ENCODE measurements around the gene RCN2.
"Not testable (repeated sequence)": the region's sequence is repeated elsewhere in the genome, so short reads cannot be mapped to it uniquely, and the experiment has no call there.

The RCN2 gene

DNA sequence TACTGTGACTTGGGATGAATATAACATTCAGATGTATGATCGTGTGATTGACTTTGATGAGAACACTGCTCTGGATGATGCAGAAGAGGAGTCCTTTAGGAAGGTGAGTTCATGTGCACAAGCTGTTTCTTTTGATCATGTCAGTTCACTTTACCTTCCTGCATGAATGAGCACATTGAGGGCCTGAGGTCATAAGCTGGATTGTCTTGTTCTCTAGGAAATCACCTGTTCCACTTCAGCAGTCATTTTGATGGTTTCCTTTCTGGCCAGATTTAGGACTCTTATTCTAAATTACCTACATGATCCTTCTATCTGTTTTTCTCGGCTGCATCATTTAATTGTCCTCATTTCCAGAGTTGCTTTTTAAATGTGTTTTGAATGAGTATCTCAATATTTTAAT is 4.1 kb downstream of the RCN2 start:
- DNase-seq: no peak

DNA sequence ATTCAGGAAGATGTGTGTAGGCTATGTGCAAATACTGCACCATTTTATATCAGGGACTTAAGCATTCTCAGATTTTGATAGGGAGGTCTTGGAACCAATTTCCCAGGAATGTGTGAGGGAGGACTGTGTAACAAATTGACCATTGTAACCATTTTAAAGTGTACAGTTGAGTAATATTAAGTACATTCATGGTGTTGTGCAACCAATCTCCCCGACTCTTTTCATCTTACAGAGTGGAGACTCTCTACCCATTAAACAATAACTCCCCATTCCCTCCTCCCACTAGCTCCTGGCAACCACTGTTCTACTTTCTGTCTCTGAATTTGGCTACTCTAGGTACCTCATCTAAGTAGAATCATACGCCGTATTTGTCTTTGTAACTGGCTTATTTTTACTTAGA is 5.1 kb downstream of the RCN2 start:
- DNase-seq: no peak

DNA sequence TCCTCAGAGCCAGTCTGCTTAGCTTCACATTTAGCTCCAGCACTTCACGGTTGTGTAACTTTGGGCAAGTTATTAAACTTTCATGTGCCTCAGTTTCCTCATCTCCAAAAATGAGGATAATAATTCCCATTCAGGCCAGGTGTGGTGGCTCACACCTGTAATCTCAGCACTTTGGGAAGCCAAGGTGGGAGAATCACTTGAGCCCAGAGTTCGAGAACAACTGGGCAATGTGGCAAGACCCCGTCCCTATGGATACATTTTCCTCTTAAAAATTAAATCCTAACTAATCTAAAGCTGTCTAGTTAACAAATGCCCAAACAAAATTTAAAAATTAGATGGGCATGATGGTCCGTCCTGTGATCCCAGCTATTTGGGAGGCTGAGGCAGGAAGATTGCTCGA is 7.2 kb downstream of the RCN2 start:
- no peak for DNase-seq

DNA sequence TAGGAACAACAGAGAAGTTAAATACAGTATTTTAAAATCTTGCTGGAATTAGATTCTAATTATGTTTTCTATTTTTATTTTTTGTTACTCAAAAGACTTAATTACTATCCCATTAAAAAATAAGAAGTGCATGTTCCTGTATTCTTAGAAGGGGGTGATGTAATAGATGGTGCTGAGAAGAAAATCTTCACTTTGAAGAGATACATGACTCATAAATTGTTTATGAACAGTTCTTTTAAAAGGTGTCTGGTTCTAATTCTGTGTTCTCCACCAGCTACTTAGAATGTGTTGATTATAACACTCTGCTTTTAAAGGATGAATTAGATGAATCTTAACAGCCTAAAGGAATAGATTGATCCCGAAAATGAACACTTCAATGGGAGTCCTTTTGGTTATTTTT is 8.2 kb downstream of the RCN2 start:
- DNase-seq: no peak

DNA sequence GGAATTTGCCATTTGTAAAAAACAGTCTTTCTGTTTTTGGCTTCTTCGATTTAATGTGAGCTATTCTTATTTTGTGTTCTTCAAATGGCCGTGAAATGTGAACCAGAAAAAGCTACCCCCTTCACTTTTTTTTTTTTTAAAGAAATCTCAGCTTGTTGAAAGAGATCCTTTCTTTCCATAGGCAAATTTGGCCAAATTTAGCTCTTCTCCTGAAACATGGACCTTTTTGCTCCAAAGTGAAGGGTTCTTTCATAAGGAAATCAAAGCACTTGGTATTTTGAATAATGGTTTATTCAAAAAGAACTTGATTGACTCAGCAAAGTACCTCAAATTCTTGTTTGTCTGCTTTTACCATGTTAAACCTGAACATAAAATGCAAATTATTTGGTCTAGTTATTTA is 10.1 kb downstream of the RCN2 start:
- no peak for DNase-seq

DNA sequence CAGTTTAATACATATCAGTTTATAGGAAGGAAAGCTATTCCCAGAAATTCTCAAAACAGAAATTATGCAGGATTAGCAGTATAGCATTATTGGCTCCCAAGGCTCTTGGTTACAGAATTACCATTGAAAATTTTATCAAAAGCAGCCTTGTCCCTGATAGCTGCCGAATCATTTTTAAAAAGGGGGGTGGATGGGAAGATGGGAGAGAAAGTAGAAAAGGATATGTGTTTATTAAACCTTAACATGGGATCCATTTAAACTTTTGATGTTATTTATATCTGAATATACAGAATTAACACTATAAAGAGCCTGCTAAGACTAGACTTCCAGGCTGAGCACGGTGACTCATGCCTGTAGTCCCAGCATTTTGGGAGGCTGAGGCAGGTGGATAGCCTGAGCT is 10.8 kb downstream of the RCN2 start:
- no peak for DNase-seq

DNA sequence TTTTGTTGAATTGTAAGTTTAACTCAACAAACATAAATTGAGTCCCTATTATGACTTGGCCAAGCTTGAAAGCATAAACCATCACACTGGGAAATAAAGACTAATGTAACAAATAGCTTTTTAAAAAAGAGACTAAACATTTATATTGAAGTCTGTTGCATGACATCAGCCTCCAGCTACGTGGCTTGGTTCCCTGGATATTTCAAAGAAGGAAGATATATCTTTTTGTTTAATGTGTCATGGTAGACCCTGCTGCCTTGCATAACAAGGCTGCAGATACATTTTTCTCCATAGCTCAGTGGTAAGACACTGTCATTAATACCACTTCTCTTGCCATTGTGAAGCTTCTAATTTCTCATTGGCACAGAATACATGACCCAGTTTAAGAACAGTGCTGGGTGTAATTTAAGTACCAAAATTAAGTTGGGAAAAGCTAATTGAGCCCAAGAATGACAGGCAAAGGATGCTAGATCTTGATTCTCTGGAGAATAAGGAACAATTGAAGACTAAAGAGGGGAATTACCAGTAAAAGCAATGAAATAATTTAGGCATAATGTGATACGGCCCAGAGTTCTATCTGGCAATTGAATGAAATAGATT is 14.0 kb downstream of the RCN2 start:
- no peak for DNase-seq

DNA sequence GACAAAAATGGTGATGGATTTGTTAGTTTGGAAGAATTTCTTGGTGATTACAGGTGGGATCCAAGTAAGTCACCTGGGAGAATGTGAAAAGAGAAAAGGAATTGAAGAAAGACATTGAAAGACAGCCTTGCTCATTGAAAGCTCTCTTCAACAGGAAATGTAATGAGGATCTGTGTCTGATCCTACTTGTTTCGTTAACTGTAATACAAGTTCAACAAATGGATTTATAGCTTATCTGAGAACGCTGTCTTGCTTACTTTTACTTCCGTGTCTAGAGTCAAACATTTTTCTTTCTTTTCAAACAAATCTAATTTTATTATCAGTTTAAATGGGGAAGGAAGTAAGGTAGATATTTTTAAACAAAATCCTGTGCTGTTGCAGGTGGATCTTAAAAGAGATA is 15.9 kb downstream of the RCN2 start:
- DNase-seq: no peak

DNA sequence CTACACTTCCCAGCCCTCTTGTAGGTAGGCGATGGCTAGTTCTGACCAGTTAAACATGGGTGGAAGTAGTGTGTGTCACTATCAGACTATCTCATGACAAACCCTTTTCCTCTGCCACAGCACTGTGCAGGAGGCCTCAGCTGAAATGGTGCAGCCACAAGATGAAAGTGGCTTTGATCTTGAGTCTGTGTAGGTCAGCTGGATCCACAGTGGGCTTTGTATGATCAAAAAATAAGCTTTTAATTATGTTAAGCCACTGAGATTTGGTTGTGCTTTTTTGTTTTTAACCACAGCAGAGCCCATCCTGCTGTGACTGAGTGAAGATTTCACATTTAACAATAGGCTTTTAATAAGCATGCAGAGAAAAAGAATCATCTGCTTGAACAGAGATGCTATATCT is 19.7 kb downstream of the RCN2 start:
- no peak for DNase-seq

DNA sequence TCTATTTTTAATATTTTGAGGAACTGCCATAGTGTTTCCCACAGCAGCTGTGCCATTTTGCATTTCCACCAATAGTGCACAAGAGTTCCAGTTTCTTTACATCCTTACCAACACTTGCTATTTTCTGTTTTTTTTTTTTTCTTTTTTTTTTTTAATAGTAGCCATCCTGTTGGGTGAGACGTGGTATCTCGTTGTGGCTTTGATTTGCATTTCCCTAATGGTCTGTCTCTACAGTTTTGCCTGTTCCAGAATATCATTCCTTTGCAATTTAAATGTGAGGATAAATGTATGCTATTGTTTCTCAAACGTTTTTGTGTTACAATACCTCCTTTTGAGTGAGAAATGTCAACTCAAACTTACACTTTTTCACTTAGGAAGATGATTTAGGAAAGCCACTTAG is 22.4 kb downstream of the RCN2 start:
- DNase-seq: no peak

DNA sequence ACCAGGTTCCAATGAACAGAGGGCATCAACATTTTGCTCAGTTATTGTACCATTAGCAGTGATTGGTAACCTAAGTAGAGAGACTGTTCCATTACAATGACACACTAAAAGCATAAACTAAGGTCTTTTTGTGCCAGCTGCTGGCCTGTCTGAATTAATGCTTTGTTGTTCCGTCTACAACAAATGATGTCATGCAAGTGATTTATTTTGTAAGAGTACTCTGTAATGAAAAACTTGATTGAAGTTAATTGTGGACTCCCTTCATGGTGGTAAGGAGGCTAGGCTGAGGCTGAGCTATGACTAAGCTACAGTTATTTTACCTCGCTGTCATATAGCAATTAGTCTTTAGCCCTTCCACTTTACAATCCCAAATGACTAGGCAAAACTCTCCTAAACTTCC is 23.2 kb downstream of the RCN2 start:
- DNase-seq: no peak

DNA sequence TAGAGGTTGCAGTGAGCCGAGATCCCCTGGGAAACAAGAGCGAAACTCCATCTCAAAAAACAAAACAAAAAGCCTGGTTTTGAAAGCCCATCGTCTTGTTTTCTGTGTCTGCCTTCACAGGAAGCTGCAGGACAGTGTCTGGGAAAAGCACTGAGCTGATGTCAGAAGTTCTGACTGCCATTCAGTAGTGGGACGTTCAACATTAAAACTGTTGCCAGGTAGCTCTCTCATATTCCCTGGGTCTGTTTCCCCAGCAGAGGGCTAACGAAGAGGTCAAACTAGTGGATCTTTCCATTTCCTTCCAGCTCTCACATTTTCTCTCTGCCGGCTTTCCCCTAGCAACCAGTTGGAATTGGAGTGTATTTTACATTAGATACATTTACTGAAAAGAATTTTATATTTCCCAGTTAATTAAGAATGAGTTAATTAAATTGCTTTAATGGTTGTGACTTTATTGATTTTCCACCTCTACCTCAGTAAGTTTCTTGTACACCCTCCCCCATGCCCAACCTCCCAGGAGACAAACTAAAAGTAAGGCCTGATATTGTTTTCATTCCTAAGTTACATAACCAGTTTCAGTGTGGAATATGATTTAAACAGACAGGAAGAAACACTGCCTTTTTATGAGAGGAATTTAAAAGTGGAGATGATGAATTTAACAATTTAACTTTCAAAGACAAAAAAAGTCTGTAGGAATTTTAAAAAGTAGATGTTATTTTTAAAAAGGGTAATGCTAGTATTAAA is 29.9 kb downstream of the RCN2 start:
- DNase-seq: no peak

DNA sequence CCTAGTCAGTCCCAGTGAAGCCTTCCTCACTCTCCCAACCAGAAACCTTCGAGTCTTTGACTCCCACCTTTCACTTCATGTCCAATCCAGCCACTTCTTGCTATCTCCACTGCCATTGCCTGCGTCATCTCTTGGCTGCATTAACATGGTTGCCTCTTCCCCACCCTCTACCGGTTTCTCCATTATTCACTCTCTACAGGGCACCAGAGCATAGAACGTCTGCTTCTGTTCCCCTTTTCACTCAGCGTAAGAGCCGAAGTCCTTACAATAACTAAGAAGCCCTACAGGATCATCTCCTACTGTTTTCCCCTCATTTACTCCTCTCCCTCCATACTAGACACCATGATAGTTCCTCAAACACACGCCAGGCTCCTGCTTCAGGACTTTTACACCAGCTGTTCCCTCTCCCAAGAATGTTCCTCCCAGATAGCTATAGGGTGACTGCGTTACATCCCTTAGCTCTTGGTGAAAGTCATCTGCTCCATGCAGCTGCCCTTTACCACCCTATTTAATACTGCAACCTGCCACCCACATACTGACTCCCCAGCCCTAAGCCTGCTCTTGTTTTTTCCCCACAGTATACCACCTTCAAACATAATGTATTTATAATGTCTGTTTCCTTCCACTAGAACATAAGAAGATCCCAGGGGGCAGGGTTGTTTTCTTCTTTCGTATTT is 30.9 kb downstream of the RCN2 start:
- DNase-seq: no peak

DNA sequence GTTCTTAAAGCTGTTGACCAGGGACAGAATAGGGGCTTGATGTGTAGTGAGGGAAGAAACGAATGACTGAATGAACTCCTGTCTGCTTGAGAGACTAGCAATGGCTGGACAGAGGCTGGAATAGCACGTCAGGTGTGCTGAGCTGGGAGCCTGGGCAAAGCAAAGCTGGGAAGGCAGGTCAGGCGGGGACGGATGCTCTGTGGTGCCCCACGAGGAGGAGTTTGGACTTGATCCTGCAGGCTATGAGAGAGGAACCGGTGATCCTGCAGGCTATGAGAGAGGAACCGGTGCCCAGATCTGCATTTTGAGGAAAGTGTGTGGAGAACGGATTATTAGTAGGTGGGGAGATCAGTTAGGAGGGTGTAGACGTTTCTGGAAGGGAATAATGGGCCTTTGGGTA is 32.0 kb downstream of the RCN2 start:
- DNase-seq: no peak

DNA sequence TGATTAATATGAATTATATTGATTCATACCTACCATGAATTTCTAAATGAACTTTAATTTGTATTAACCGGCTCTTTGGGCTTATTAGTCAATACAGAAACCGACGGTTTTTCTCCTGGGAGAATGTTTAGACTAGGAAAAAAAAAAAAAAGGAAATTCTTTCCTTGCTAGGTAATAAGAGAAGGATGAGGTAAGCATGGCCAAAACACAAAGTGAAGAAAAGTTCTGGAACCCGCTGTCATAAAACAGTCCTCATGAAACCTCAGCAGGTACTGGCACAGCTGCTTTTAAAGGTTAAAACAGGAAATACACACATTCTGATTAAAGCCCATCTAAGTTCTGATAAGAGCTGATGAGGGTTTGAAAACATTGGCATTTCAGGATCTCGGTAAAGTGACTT is 32.6 kb downstream of the RCN2 start:
- no peak for DNase-seq

DNA sequence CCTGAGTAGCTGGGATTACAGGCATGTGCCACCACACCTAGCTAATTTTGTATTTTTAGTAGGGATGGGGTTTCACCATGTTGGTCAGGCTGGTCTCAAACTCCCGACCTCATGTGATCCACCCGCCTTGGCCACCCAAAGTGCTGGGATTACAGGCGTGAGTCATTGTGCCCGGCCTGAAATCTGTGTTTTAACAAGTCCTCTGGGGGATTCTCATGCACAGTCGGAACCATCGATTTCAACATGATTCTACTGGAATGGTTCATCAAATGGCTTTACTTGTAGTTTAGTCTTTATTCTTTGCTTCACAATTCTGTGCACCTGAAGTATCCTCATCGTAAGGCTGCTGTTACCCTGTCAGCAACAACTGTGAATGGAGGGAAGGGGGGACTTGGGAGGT is 34.5 kb downstream of the RCN2 start:
- not testable (repeated sequence) for DNase-seq

DNA sequence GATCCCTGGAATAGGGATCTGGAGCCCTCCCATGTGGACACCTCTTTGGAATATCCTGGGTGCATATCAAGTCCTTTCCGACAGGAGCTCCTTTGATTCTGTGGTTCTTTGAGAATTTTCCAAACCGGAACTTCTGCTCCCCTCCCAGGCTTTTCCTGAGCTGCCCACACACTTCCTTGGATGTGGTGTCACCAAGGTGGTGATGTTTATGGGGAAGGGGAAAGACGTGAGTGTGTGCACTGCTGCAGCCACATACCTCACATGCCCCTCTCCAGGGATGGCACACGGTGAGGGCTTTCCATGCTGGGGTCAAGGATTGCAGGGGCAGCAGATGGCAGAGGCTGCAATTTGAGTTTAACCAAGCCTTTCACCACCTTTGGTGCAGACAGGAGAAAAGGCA is 35.5 kb downstream of the RCN2 start:
- no peak for DNase-seq

DNA sequence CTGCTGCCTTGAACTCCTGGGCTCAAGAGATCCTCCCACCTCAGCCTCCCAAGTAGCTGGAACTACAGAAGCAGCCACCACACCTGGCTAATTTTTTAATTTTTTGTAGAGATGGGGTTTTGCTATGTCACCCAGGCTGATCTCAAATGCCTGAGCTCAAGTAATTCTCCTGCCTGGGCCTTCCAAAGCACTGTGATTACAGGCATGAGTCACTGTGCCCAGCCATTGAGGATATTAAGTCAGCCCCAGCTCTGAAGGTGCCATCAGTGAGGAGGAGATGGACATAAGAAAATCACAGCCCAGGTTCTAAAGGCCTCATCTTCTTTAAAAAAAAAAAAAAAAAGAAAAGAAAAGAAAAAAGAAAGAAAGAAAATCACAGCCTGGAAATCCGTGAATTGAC is 36.8 kb downstream of the RCN2 start:
- DNase-seq: no peak

DNA sequence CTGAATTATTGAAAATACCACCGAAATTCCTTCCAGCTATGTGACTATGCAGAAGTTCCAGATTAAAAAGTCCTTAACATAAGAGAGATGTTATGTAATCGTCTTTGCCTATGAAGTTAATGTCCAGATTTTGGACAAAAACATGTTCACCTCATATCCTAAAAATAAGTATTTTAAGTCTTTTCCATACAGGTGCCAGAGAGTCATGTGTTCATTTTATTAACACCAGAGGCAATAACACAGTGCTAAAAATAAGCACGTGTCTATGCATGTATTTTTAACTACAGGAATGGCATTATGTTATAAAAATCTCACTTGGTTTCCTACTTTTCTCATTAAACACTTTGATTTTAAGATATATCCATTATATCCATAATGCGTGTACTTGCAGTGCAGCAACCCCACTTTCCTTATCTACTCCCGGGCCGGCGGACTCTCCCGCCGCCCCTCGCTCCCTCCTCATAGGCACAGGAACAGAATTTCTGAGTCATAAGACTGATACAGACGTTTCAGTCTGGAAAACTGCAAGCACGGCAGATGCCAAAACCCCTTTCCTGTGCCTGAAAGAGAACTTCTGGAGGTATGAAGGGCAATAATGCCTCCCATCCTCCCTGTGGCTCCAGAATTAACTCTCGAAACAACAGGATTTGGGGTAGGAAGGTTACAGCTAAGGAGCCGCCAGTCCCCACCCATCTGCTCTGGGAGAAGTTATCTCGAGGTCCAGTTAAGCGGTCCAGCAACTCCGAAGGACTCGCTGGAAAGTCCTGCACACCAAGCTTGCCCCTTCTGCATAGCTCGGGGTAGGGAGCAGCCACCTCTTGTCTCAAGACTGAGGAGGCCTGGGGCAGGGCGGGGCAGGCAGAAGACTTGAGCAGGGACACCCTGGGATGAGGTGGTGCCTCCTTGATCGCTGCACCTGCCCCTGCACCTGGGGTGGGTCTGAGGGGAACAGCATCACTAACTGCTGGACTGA is 41.1 kb downstream of the RCN2 start:
- DNase-seq: no peak

DNA sequence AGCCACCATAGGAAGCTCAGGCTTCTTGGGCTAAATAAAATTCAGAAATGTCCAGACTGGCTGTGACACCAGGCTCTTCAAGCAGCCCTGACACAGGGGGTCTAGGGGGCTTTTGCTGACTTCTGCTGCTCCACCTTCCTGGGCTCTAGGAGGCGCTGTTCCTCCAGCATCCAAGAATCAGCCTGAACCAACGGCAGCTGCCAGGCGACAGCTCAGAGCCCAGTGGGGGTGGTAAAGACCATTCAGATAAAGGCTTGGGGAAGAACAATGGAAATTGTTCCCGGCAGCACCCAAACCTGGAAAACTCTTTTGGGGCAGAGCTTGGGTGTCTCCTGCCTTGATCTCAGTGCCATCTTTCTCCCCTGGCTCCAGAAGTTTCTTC is 41.8 kb downstream of the RCN2 start:
- DNase-seq: peak; percentile 60

DNA sequence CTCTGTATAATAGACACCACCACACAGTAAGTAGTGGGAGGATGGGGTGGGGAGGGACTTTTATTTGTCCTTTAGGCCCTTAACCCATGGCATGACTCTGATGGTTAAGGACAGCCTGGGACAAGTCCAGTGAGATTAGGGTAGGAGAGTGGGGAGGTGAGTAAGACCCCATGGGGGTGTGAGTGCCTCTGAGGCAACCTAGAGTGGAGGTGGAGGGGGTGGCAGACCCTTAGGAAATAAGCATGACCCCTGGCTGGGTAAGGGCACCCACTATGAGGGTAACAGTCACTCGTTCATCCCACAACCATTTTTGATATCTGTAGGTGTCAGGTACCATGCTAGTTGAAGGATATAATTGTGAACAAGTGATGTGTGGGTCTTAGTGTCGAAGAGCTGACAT is 42.4 kb downstream of the RCN2 start:
- no peak for DNase-seq

DNA sequence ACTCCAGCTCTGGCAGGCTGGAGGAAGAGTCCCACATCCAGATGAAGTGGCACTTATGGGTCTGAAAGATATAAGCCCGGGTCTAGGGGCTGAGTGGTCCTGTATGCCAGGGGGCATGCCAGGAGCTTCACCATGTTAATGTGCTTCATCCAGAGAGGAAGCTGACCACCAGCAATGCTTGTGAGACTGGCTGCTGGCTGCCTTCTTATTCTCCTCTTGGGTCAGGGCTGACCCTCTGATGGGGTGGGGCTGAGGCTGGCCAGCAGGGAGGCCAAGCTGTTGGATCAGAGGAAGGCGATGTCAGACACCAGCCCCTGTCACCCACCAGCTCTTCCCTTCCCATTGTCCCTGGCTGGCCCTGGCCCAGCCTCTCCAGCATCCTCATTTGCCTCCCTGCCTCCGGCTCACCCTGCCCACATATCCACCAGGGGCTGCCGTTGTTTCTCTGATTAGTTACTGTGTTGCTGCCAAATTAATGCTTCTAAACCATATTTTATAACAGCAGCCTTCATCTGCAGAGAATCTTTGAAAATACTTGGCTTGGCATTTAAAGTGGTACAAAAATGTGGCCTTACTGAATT is 43.0 kb downstream of the RCN2 start:
- DNase-seq: no peak

DNA sequence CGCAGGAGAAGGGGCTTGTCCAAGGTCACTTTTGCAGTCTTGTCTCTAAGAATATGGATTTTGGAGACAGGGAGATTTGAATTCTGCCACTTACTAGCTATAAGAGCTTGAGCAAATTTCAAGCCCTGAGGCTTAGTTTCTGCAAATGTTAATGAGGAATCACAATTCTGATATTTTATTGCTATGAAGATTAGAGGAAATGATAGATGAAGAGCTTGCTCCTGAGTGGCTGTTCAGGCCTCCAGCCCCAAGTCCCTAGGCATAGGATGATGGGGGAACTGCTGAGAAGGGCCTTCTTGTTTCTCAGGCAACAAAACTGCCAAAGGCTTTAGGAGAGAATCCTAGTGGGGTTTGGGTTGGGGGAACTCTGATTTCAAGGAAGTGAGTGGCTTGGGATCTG is 44.6 kb downstream of the RCN2 start:
- no peak for DNase-seq
